ENCODE measurements around the gene C3. TPM values are rescaled to one million over a fixed set of nuclear protein-coding genes. Genes with fewer than 3 reads are reported as not detected.

The C3 gene
- total RNA-seq, 1 experiment from 2014 or later = not detected

DNA sequence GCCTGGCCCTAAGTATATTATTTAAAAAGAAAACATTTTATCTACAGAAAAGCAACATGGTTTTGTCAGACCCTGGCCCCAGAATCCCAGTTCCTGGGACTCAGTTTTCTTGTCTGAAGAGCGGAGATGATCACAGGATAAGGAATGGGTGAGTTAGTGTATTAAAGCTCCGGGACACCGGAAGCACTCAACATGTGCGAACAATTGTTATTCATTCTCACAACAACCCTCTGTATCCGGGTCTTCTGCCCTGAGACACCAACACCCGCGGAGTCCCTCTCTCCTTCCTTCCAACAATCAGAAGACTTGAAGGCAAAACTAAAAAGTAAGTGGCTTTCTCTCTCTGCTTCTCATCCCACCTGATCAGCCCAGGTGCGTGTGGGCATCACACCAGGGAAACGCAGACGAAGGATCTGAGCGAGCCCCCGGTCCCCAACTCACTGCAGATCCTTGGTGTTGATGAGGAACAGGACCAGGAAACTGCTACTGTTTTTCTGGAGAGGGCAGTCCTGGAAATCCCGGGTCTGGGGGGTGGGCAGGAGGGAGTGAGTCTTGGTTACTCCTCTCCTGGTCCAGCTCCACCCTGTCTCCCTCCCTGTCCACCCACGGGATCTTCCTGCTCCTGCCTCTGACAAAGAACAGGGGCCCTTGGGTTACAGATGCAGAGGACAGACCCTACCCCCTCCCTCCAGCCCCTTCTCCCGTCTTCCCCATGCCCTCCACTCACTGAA lies 14.9 kb upstream of the C3 start:
- in situ Hi-C loops (cut with HindIII; ENCODE audit: low pct_unique_long_range_greater_than_20kb, low sequenced_read_pairs) = no loop called here
- DNase-seq (ENCODE audit: low read depth, low spot score) = no peak

DNA sequence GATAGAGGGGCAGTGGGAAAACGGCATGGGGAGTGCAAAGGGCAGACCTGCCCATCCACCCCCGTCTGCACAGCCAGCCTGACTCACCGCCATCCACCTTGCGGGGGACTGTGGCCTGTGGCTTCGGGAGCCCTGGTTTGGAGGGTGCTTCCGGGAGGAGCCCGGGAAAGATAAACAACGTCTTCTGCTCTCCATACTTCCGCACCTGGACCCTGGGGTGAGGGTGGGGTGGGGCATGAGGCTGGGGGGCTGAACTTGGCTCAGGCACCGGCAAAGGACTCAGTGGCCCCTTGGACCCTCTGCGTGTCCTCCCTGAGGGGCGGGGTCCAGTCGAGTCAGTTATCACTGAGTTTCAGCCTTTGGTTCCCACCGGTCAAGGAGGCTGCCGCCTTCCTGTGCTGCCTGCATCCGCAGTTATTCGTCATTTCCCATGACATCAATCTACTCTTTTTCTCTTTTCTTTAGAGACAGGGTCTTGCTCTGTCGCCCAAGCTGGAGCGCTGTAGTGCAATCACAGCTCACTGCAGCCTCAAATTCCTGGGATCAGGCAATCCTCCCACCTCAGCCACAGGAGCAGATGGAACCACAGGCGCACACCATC lies 13.7 kb upstream of the C3 start:
- no peak for DNase-seq (ENCODE audit: low read depth, low spot score)
- in situ Hi-C loops (cut with HindIII; ENCODE audit: low pct_unique_long_range_greater_than_20kb, low sequenced_read_pairs) = no loop called here

DNA sequence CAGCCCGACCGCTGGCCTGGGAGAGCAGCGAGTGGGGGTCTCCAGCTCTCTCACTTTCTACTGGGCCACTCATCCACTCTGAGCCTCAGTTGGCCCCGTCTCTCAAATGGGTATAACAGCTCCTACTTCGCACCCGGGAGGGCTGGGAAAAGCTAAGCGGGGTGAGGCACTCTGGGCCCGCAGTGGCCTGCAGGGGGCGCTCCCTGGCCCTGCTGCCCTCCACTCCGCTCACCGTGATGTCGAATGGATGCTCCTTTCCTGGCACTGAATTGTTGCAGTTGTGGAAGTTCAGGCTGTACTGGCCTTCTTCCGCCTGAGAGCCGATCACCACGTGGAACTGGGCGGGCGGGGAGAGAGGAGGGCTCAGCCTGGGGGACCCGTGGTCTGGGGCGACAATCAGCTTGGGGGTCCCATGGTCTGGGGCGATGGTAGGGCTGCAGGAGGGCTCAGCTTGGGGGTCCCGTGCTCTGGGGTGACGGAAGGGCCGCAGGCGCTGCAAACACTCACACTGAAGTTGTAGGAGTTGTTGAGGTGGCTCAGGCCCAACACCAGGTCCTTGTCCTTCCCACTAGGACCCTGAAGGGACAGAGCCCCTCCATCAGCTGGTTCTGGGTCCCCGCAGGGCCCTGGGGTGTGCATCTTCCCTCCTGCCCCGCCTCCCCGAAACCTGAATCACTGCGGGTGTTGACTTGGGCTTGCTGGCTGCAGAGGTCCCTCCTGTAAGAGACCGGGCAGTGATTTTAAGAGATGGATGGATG lies 13.1 kb upstream of the C3 start:
- DNase-seq (ENCODE audit: low read depth, low spot score) = no peak
- in situ Hi-C loops (cut with HindIII; ENCODE audit: low pct_unique_long_range_greater_than_20kb, low sequenced_read_pairs) = no loop called here

DNA sequence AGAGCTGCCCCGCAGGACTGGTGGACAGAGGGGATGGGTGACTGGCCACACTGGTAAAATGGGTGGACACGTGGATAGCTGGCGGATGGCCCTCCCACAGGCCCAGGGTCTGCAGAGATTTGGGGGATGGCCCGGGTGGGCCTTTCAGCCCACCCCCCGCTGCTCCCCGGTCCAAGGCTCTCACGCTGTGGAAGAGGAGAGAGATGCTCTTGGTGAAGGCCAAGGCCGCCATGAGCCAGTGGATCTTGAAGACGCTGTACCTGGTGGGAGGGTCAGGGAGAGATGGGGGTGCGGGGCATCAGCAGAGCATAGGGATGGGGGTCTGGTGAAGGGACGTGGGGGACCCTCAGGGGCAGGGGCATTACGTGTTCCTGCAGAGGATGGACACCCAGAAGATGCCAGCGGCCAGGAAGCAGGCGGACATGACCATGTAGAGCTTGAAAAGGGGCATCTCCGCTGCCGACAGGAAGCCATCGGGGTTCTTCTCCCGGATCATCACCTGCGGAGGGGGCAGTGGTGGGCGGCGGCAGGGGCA lies 12.4 kb upstream of the C3 start:
- in situ Hi-C loops (cut with HindIII; ENCODE audit: low pct_unique_long_range_greater_than_20kb, low sequenced_read_pairs) = no loop called here
- no peak for DNase-seq (ENCODE audit: low read depth, low spot score)

DNA sequence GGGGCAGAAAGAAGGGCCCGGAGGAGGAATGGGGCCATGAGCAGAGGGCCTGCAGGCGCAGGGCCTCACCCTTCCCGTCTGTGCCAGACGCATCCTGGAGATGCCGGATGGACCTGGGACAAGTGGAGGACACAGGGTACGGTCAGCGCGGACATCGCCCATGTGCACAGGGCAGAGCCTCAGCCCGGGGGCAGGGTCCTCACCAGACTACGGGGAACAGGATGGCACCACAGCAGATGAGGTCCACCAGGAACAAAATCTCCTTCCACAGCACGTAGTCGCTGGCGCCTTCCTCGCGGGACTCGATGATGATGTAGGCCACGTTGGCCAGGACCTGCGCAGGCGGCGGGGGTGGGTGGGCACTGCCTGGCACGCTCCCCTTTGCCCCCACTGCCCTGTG lies 11.4 kb upstream of the C3 start:
- in situ Hi-C loops (cut with HindIII; ENCODE audit: low pct_unique_long_range_greater_than_20kb, low sequenced_read_pairs) = no loop called here
- DNase-seq (ENCODE audit: low read depth, low spot score) = no peak

DNA sequence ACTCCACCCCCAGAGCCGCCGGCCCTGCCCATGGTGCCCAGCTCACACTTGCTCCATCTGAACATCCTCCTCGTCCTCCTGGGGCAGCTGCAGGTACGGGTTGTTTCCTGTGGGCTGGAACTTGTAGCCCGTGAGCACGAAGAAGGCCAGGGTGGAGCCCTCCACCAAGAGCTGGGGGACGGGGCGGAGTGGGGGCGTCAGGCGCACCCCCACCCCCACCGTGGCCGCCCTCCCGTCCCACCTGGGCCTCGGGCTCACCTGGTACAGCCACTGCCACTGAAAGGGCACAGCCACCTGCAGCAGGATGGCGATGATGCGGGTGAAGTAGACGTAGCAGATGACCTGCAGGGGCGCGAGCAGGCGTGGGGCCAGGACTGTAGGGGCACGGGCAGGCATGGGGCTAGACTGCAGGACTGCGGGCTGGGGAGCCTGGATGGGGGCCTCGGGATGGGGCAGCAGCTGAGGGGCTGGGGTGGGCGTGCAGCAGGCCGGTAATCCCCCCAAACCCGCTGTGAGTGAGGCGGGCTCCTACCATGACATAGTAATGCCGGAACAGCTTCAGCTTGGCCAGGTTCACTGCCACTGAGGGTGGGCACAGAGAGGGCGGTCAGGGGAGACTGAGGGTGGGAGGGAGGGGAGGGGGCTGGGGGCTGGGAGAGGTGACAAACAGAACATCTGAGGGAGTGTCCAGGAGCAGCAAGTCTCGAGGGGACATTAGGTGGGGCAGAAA lies 10.7 kb upstream of the C3 start:
- DNase-seq (ENCODE audit: low read depth, low spot score) = no peak
- in situ Hi-C loops (cut with HindIII; ENCODE audit: low pct_unique_long_range_greater_than_20kb, low sequenced_read_pairs) = no loop called here

DNA sequence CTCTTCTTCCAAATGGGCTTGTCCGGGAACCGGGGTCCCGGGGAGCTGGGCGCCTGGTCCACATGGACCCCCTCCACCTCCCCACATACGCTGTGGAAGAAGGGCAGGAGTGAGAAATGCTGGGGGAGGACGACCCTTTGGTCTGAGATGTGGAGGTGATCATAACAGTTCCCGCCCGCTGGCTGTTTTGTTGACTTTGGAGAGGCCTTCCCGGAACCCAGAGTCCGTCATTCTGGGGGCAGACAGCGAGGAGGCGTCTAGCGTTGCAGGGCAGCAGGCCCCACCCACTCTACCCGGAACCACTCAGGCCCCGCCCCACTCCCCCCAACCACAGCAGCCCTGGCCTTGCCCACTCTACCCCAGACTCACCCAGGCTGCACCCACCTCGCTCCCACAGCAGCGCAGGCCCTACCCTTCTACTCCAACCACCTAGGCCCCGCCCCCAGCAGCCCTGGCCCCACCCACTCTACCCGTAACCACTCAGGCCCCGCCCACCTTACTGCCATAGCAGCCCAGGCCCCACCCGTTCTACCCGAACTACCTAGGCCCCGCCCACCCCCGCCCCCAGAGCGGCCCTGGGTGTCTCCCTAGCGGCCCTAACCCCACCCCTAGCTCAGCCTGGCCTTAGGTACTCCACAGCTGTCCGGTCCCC lies 9.8 kb upstream of the C3 start:
- in situ Hi-C loops (cut with HindIII; ENCODE audit: low pct_unique_long_range_greater_than_20kb, low sequenced_read_pairs) = no loop called here
- peak; percentile 34 for DNase-seq (ENCODE audit: low read depth, low spot score)

DNA sequence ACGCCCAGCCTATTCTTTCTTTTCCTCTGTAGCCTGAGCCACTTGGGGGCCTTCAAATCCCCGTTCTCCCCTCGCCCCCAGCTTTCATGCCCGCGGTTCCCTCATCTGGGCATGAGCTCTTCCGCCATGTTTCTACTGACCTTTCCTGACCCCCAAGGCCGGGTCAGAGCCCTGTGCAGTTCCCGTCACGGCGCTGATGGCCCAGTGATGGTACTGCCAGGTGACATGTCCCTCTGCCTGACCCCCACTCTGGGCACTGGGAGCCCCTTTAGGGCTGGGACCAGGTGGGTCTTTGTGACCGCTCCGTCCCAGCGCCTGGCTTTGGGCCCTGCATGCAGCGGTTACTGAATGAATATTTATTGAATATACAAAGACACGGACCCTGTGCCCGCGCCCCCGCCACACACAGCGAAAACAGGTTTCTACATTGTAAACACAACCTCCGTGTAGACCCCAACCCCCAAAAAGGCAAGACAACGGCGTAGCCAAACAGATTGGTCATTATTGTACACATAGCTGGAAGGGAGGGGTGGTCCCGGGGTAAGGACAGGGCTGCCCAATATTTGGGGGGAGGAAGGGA lies 9.2 kb upstream of the C3 start:
- DNase-seq (ENCODE audit: low read depth, low spot score) = no peak
- in situ Hi-C loops (cut with HindIII; ENCODE audit: low pct_unique_long_range_greater_than_20kb, low sequenced_read_pairs) = no loop called here

DNA sequence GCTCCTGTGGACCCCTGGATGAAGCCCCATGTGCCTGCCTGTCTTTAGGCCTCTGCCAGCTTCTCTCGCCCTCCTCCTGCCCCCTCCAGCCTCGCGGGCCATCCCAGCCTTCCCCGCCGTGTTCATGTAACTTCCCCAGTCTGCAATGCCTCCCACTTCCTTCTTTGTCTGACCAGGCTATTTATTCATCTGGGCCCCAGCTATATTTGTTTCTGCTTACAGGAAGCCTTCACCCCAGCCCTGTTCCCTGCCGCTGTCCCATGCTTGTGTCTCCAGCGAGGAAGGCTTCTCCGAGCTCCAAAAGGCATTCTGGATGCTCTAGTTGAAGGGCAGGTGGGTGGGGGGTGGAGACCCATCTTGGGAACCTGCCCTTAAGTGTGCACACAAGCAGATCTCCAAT lies 7.9 kb upstream of the C3 start:
- in situ Hi-C loops (cut with HindIII; ENCODE audit: low pct_unique_long_range_greater_than_20kb, low sequenced_read_pairs) = no loop called here
- DNase-seq (ENCODE audit: low read depth, low spot score) = no peak

DNA sequence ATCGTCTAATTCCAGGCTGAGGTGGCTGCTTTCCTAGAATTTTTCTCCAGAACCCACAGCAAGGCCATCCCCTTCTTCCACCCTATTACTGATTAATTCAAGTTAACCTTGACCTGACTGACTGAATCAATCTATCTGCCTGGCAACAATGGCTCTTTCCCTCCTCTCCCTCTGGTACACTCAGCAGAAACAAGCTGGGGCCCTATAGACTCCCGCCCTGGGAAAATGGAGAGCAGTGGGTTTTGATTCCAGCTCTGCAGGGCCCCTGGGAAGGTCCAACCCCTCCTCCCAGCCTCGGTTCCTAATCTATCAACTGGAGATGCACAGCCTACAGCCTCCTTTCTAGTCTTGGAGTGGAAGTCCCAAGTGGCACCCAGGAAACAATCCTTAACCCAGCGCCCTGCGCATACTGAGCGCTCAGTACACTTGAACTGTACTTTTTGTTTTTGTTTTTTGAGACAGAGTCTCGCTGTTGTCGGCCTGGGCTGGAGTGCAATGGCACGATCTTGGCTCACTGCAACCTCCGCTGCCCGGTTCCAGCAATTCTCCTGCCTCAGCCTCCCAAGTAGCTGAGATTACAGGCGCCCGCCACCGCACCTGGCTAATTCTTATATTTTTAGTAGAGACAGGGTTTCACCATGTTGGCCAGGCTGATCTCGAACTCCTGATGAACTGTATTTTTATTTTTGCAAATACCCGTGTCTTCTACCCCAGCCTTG lies 5.2 kb upstream of the C3 start:
- in situ Hi-C loops (cut with HindIII; ENCODE audit: low pct_unique_long_range_greater_than_20kb, low sequenced_read_pairs) = no loop called here
- DNase-seq (ENCODE audit: low read depth, low spot score) = no peak

DNA sequence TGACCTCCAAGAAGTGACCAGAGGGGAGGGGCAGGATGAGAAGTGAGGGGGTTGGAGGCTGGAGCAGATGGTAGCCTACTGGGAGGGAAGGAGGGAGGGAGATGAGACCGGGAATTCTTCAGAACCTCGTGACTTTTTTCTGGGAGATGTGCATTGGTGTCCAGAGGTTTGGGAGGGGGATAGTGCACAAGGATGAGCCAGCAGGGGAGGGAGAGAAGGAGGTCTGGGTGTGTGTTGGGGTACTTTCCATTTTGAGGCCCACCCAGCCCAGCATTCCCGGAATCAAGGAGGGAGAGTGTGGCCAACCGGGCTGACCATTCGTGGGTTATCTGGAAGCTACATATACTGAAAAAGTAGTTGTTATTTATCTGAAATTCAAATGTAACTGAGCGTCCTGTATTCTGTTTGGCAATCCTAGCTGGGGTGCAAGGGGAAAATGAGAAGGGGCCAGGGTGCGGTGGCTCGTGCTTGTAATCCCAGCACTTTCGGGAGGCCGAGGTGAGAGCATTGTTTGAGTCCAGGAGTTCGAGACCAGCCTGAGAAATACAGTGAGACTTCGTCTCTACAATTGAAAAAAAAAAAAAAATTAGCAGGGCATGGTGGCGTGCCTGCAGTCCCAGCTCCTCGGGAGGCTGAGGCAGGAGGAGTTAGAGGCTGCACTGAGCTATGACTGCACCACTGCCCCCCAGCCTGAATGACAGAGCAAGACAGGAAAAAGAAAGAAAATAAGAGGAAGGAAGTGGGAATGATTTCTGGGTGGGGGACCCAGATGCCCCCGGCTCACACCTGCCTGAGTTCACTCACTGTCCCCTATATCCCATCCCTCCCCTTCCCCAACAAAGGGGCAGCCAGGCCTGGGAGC lies 4.4 kb upstream of the C3 start:
- in situ Hi-C loops (cut with HindIII; ENCODE audit: low pct_unique_long_range_greater_than_20kb, low sequenced_read_pairs) = no loop called here
- no peak for DNase-seq (ENCODE audit: low read depth, low spot score)

DNA sequence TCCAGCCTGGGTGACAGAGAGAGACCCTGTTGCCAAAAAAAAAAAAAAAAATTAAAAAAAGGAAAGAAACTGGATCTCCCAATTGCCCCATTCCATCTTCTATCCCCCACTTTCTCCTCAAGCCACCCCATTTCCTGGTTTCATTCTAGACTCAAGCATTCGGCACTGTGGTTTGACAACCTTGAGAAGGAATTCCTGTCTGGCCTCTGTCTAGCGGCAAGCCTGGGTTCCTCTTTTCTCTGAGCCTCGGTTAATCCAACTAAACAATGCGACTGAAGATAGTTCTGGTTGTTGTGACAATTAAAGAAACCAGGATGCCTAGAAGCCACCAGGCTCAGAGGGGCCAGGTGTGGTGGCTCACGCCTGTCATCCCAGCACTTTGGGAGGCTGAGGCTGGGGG lies 3.3 kb upstream of the C3 start:
- DNase-seq (ENCODE audit: low read depth, low spot score) = no peak
- in situ Hi-C loops (cut with HindIII; ENCODE audit: low pct_unique_long_range_greater_than_20kb, low sequenced_read_pairs) = no loop called here

DNA sequence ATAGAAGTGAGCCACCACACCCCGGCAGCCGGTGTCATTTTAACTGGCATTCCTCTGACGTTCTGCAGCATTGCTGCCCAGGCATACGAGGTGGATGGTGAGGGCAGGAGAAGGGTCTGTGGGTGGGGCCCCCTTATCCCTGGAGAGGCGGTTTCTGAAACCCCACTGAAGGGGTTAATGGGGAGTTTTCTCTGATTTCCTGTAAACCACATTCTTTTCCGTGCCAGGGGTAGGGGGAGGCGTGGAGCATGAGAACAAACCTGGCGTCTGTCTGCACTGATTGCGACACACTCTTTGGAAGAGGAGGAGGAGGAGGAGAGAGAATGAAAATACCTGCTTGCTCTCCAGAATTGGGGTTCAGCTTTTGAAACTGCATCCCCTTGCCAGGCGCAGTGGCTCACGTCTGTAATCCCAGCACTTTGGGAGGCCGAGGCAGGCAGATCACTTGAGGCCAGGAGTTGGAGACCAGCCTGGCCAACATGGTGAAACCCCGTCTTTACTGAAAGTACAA lies 2.7 kb upstream of the C3 start:
- DNase-seq (ENCODE audit: low read depth, low spot score) = peak; percentile 49
- in situ Hi-C loops (cut with HindIII; ENCODE audit: low pct_unique_long_range_greater_than_20kb, low sequenced_read_pairs) = no loop called here

DNA sequence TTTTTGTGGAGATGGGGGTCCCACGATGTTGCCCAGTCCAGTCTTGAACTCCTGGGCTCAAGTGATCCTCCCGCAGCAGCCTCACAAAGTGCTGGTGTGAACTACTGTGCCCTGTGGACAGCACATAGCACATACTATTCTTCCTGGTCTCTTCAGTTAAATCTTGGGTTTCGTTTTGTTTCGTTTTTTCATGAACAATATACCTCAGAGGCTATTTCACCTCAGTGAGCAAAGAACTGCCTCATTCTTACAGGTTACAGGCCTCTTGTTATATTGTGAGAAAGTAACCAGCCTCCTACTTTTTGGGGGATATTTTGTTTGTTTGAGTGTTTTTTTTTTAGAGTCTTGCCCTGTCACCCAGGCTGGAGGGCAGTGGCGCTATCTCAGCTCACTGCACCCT lies 1.3 kb upstream of the C3 start:
- no peak for DNase-seq (ENCODE audit: low read depth, low spot score)
- in situ Hi-C loops (cut with HindIII; ENCODE audit: low pct_unique_long_range_greater_than_20kb, low sequenced_read_pairs) = no loop called here

DNA sequence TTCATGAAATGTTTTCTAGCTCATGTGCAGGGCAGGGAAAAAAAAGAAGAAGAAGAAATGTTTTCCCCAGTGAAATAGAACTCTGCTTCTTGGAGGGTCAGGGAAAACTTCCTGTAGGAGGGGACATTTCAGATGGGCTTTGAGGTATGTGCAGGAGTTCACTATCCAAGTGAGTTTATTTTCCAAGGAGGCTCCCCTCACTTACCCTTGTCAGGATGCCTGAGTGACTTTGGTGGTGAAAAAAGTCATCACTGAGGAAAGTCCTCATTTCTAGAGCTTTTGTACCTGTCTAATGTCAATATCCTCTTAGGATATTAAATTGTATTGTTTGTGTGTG lies 656 bp upstream of the C3 start:
- no peak for DNase-seq (ENCODE audit: low read depth, low spot score)
- in situ Hi-C loops (cut with HindIII; ENCODE audit: low pct_unique_long_range_greater_than_20kb, low sequenced_read_pairs) = no loop called here

DNA sequence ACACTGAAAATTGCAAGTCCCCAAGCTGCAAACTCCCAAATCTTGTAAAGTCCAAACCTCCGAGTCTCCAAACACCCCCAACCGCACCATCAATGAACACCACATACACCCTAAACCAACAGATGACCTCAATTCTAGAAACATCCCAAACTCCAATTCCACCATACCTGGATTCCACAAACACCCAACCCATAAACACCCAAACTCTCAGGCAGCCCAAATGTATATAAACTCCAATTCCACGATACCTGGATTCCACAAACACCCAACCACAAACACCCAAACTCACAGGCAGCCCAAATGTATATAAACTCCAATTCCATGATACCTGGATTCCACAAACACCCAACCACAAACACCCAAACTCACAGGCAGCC lies 470 bp downstream of the C3 start:
- no peak for DNase-seq (ENCODE audit: low read depth, low spot score)
- in situ Hi-C loops (cut with HindIII; ENCODE audit: low pct_unique_long_range_greater_than_20kb, low sequenced_read_pairs) = no loop called here
